WTC11 (cell line): Measurements from ENCODE around the gene SURF2. TPM values are rescaled to one million over a fixed set of nuclear protein-coding genes. Genes with fewer than 3 reads are reported as not detected.
A peak's percentile ranks its signal among the peaks of the same experiment; 100 is the strongest.

ENCODE experiments used
- ATAC-seq: fragments of 200-7000 bp; cut with Tn5 transposase; 2 replicates; pipeline ENCODE4 v1.10.0; 2021; ENCODE audit warnings: mild to moderate bottlenecking, moderate library complexity
- CTCF ChIA-PET: fragments of 300-600 bp; sonication (Branson Sonifier 250); formaldehyde crosslinking; loops from one replicate; lab custom pipeline; 2021; ENCODE audit warnings: antibody characterized with exemption; lab: Charles Lee
- POLR2A ChIA-PET: fragments of 350-600 bp; sonication (Branson Sonifier 250); formaldehyde crosslinking; loops from one replicate; lab custom pipeline; 2021; ENCODE audit warnings: antibody characterized with exemption; lab: Charles Lee
- DNase-seq: peaks from one replicate; pipeline ENCODE4 v3.0.0; 2021; ENCODE audit warnings: low spot score
- H3K27ac Mint-ChIP-seq: 2 replicates; pipeline ENCODE4 v1.8.0; 2021; ENCODE audit warnings: mixed read lengths
- H3K27me3 Mint-ChIP-seq: 2 replicates; pipeline ENCODE4 v1.8.0; 2021; ENCODE audit warnings: low read depth, mild to moderate bottlenecking, moderate library complexity, mixed read lengths
- H3K36me3 Mint-ChIP-seq: 2 replicates; pipeline ENCODE4 v1.8.0; 2021; ENCODE audit warnings: mixed read lengths
- H3K4me1 Mint-ChIP-seq: 2 replicates; pipeline ENCODE4 v1.8.0; 2022; ENCODE audit warnings: mixed read lengths
- H3K4me3 Mint-ChIP-seq: 2 replicates; pipeline ENCODE4 v1.8.0; 2021; ENCODE audit warnings: mild to moderate bottlenecking, moderate library complexity, mixed read lengths
- H3K9me3 Mint-ChIP-seq: 2 replicates; pipeline ENCODE4 v1.8.0; 2021; ENCODE audit warnings: mixed read lengths
- FOXJ3 ChIP-seq: sonication (generic); formaldehyde crosslinking; IDR thresholded peaks from 2 replicates; pipeline ENCODE4 v1.9.0; 2021; ENCODE audit warnings: missing genetic modification reagents, mild to moderate bottlenecking, borderline replicate concordance
- FOXP1 ChIP-seq: sonication (generic); formaldehyde crosslinking; IDR thresholded peaks from 2 replicates; pipeline ENCODE4 v1.8.0; 2022; ENCODE audit warnings: missing genetic modification reagents, mild to moderate bottlenecking, moderate library complexity, borderline replicate concordance
- GABPB1 ChIP-seq: sonication (generic); formaldehyde crosslinking; IDR thresholded peaks from 2 replicates; pipeline ENCODE4 v1.8.1; 2023; ENCODE audit warnings: mild to moderate bottlenecking, missing genetic modification reagents
- HMGA2 ChIP-seq: fragments of 250-450 bp; sonication (Bioruptor Pico); IDR thresholded peaks from 2 replicates; pipeline ENCODE4 v1.4.0; 2021; ENCODE audit warnings: mild to moderate bottlenecking, moderate library complexity
- NR1H2 ChIP-seq: sonication (generic); formaldehyde crosslinking; IDR thresholded peaks from 2 replicates; pipeline ENCODE4 v1.9.0; 2021; ENCODE audit warnings: mild to moderate bottlenecking, moderate library complexity, missing genetic modification reagents
- SOX15 ChIP-seq: fragments of 250-450 bp; sonication (Bioruptor Pico); IDR thresholded peaks from 2 replicates; pipeline ENCODE4 v1.9.0; 2021; ENCODE audit warnings: mild to moderate bottlenecking
- SP1 ChIP-seq: sonication (generic); formaldehyde crosslinking; conservative IDR thresholded peaks from 2 replicates; pipeline ENCODE4 v1.8.1; 2022; ENCODE audit warnings: missing genetic modification reagents
- TEAD1 ChIP-seq: sonication (generic); formaldehyde crosslinking; IDR thresholded peaks from 2 replicates; pipeline ENCODE4 v1.8.0; 2022; ENCODE audit warnings: mild to moderate bottlenecking, missing genetic modification reagents
- ZNF121 ChIP-seq: sonication (generic); formaldehyde crosslinking; IDR thresholded peaks from 2 replicates; pipeline ENCODE4 v1.8.0; 2023; ENCODE audit warnings: missing genetic modification reagents
- ZNF423 ChIP-seq: fragments of 250-450 bp; sonication (Bioruptor Pico); IDR thresholded peaks from 2 replicates; pipeline ENCODE4 v2.1.2; 2022; ENCODE audit warnings: mild to moderate bottlenecking, moderate library complexity
- total RNA-seq: library from RNA; stranded (reverse); gene quantifications from 3 replicates; pipeline ENCODE4 v1.2.3, GENCODE V29; 2021
- TF ChIP-seq, protein P1 (sequence below): fragments of 250-450 bp; sonication (Bioruptor Pico); IDR thresholded peaks from 2 replicates; pipeline ENCODE4 v1.8.0; 2021; ENCODE audit warnings: mild to moderate bottlenecking
- TF ChIP-seq, protein P2 (sequence below): sonication (generic); formaldehyde crosslinking; IDR thresholded peaks from 2 replicates; pipeline ENCODE4 v1.8.1; 2022; ENCODE audit warnings: mild to moderate bottlenecking, missing genetic modification reagents, moderate library complexity, borderline replicate concordance
- TF ChIP-seq, protein P3 (sequence below): fragments of 250-450 bp; sonication (Bioruptor Pico); IDR thresholded peaks from 2 replicates; pipeline ENCODE4 v1.9.0; 2021; ENCODE audit warnings: mild to moderate bottlenecking
- TF ChIP-seq, protein P4 (sequence below): sonication (generic); formaldehyde crosslinking; IDR thresholded peaks from 2 replicates; pipeline ENCODE4 v1.8.0; 2022; ENCODE audit warnings: mild to moderate bottlenecking, missing genetic modification reagents
- TF ChIP-seq, protein P5 (sequence below): sonication (generic); formaldehyde crosslinking; IDR thresholded peaks from 2 replicates; pipeline ENCODE4 v1.8.1; 2023; ENCODE audit warnings: mild to moderate bottlenecking, missing genetic modification reagents
- TF ChIP-seq, protein P6 (sequence below): fragments of 250-450 bp; sonication (Bioruptor Pico); IDR thresholded peaks from 2 replicates; pipeline ENCODE4 v1.9.0; 2021; ENCODE audit warnings: mild to moderate bottlenecking
- TF ChIP-seq, protein P7 (sequence below): sonication (generic); formaldehyde crosslinking; conservative IDR thresholded peaks from 2 replicates; pipeline ENCODE4 v1.8.1; 2022; ENCODE audit warnings: mild to moderate bottlenecking, missing genetic modification reagents
- TF ChIP-seq, protein P8 (sequence below): sonication (generic); formaldehyde crosslinking; IDR thresholded peaks from 2 replicates; pipeline ENCODE4 v1.8.1; 2022; ENCODE audit warnings: low read depth, missing genetic modification reagents, borderline replicate concordance

The SURF2 gene
- total RNA-seq, 1 experiment from 2014 or later = 33.3 TPM

DNA sequence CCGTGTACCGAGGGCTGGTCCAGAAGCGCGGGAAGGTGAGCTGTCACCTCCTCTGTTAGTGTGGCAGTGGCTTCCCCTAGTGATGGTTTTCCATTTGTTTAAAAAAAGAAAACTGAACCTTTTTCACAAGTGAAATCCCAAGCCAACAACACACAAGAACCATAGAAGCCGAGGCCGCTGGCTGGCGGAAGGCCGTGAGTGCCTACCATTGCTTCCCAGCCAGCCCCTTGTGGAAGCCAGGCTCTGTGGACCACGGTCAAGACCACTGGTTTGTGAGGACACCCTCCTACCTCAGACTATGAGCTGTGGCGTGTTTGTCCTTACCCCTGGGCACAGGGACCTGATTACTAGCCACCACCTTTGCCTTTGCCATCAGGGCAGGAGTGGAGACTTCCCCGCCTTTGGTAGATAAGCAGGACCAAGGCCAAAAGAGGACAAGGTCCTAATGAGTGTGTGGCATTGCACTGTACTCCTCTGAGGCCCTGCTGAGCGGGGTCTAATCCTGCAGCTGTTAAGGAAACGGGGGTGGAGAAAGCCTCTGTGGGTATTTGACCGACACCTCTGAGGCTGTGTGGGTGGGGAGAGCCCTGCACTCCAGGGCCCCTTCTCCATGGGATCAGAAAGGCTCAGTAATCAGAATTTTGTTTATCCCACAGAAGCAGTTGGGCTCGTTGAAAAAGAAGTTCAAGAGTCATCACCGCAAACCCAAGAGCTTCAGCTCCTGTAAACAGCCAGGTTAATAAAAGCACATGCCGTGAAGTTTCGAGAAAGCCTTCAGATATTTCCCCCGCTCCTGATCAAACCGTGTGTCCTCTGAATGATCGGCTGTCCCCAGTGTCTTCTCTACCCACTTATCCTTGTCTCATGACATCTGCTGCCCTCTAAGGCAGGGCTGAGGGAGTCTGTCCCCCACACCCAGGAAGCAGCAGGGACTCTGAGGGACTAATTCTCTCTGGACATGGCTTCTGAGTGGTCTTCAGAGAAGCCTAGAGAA, 4.3 kb downstream of the SURF2 start (continued):
- TF ChIP-seq, protein P1, sequence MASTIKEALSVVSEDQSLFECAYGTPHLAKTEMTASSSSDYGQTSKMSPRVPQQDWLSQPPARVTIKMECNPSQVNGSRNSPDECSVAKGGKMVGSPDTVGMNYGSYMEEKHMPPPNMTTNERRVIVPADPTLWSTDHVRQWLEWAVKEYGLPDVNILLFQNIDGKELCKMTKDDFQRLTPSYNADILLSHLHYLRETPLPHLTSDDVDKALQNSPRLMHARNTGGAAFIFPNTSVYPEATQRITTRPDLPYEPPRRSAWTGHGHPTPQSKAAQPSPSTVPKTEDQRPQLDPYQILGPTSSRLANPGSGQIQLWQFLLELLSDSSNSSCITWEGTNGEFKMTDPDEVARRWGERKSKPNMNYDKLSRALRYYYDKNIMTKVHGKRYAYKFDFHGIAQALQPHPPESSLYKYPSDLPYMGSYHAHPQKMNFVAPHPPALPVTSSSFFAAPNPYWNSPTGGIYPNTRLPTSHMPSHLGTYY (CRISPR knock-in tag) = no peak
- TF ChIP-seq ZNF423 (no peak), SP1 (CRISPR knock-in tag) (no peak), ZNF121 (no peak)
- TF ChIP-seq, protein P2, sequence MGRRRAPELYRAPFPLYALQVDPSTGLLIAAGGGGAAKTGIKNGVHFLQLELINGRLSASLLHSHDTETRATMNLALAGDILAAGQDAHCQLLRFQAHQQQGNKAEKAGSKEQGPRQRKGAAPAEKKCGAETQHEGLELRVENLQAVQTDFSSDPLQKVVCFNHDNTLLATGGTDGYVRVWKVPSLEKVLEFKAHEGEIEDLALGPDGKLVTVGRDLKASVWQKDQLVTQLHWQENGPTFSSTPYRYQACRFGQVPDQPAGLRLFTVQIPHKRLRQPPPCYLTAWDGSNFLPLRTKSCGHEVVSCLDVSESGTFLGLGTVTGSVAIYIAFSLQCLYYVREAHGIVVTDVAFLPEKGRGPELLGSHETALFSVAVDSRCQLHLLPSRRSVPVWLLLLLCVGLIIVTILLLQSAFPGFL (CRISPR knock-in tag) = no peak

DNA sequence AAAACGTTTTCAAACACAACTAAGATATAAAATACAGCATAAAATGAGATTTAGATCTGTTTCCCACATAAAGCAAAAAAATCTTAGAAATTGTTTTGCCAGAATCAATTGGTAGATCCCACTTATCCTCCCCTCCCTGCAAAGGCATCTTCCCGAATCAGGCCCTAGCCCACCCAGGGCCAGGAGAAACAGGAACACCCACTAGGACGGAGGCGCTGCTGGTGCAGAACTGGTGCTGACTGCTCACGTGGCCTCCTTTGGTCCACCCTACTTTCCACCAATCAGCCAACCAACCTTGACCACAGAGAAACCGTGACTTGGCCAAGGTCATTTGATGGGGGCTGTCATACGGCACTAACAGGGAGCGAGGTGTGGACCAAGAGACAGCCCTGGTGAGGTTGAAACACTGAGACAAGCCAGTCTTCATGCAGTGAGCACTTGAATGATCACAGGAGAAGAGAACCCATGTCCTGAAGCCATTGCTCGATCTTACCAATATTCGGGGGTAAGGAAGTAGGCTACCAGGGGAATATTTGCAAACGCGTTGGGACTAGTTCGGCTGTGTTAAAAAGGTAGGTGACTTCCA, 5.2 kb downstream of the SURF2 start:
- CTCF ChIA-PET = no interaction called here
- DNase-seq (no peak), ATAC-seq (no peak)
- Mint-ChIP-seq H3K36me3 (peaks cover 63% of the 10 kb centered on the region), H3K4me3 (no peak overlapping the region), H3K27ac (peak overlapping the region; percentile 34), H3K27me3 (no peaks in the 10 kb centered on the region), H3K9me3 (no peaks in the 10 kb centered on the region), H3K4me1 (peaks cover 9% of the 10 kb centered on the region)
- TF ChIP-seq, protein P3, sequence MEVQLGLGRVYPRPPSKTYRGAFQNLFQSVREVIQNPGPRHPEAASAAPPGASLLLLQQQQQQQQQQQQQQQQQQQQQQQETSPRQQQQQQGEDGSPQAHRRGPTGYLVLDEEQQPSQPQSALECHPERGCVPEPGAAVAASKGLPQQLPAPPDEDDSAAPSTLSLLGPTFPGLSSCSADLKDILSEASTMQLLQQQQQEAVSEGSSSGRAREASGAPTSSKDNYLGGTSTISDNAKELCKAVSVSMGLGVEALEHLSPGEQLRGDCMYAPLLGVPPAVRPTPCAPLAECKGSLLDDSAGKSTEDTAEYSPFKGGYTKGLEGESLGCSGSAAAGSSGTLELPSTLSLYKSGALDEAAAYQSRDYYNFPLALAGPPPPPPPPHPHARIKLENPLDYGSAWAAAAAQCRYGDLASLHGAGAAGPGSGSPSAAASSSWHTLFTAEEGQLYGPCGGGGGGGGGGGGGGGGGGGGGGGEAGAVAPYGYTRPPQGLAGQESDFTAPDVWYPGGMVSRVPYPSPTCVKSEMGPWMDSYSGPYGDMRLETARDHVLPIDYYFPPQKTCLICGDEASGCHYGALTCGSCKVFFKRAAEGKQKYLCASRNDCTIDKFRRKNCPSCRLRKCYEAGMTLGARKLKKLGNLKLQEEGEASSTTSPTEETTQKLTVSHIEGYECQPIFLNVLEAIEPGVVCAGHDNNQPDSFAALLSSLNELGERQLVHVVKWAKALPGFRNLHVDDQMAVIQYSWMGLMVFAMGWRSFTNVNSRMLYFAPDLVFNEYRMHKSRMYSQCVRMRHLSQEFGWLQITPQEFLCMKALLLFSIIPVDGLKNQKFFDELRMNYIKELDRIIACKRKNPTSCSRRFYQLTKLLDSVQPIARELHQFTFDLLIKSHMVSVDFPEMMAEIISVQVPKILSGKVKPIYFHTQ (CRISPR knock-in tag) = no peak
- no peak for TF ChIP-seq TEAD1 (CRISPR knock-in tag)
- POLR2A ChIA-PET = no interaction called here

DNA sequence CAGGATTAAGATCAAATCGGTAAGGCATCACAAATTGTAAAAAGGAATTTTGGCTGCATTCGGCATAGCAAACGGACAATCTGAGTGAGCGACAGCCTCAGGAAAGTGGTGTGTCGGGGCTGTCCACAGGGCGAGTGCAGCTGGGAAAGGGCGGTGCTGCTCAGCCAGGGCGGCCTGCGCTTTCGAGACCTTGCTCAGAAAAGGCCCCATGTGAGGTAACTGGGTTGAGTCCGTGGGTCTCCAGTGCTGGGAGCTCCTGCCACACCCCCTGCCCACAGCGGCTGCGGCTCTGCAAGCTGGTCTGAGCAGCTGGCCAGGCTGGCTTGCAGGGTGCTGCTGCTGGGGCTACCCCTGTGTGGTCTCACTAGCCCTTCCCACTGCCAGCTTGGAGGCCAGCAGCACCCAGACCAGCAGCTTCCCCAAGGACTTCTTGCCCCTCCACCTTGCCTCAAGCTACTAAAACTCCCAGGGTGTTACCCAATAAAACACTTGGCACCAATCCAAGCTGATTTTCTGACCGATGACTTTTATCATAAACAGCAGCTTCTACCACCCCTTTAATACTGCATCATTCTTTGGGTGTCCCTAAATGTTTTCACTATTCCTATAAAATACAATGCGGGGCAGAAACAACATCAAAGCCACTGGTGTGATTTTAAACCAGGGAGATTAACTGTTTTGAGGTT, 6.2 kb downstream of the SURF2 start:
- H3K4me3 Mint-ChIP-seq = no peak overlapping the region
- H3K36me3 Mint-ChIP-seq = peaks cover 63% of the 10 kb centered on the region
- no peak for ATAC-seq
- no peaks in the 10 kb centered on the region for H3K9me3 Mint-ChIP-seq
- DNase-seq = no peak
- ChIA-PET CTCF (interaction anchor here (0.6 kb wide), 1 partner anchor 97 kb away, joined by 4 read pairs; the partner anchor contains the start of gene CACFD1), POLR2A (interaction anchor here (0.6 kb wide), 1 partner anchor 122 kb away, joined by 6 read pairs; no protein-coding TSS in a partner anchor)
- no peaks in the 10 kb centered on the region for H3K27me3 Mint-ChIP-seq
- H3K27ac Mint-ChIP-seq = peak overlapping the region; percentile 34
- peaks cover 5% of the 10 kb centered on the region for H3K4me1 Mint-ChIP-seq
- TF ChIP-seq FOXP1 (CRISPR knock-in tag) (no peak), SOX15 (CRISPR knock-in tag) (no peak), NR1H2 (CRISPR knock-in tag) (no peak), FOXJ3 (CRISPR knock-in tag) (no peak), GABPB1 (CRISPR knock-in tag) (no peak), TEAD1 (CRISPR knock-in tag) (no peak), ZNF121 (no peak), HMGA2 (CRISPR knock-in tag) (no peak)
- TF ChIP-seq, protein P4, sequence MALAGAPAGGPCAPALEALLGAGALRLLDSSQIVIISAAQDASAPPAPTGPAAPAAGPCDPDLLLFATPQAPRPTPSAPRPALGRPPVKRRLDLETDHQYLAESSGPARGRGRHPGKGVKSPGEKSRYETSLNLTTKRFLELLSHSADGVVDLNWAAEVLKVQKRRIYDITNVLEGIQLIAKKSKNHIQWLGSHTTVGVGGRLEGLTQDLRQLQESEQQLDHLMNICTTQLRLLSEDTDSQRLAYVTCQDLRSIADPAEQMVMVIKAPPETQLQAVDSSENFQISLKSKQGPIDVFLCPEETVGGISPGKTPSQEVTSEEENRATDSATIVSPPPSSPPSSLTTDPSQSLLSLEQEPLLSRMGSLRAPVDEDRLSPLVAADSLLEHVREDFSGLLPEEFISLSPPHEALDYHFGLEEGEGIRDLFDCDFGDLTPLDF (CRISPR knock-in tag) = no peak
- TF ChIP-seq, protein P5, sequence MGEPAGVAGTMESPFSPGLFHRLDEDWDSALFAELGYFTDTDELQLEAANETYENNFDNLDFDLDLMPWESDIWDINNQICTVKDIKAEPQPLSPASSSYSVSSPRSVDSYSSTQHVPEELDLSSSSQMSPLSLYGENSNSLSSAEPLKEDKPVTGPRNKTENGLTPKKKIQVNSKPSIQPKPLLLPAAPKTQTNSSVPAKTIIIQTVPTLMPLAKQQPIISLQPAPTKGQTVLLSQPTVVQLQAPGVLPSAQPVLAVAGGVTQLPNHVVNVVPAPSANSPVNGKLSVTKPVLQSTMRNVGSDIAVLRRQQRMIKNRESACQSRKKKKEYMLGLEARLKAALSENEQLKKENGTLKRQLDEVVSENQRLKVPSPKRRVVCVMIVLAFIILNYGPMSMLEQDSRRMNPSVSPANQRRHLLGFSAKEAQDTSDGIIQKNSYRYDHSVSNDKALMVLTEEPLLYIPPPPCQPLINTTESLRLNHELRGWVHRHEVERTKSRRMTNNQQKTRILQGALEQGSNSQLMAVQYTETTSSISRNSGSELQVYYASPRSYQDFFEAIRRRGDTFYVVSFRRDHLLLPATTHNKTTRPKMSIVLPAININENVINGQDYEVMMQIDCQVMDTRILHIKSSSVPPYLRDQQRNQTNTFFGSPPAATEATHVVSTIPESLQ (CRISPR knock-in tag) = no peak
- TF ChIP-seq, protein P6, sequence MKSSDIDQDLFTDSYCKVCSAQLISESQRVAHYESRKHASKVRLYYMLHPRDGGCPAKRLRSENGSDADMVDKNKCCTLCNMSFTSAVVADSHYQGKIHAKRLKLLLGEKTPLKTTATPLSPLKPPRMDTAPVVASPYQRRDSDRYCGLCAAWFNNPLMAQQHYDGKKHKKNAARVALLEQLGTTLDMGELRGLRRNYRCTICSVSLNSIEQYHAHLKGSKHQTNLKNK (CRISPR knock-in tag) = no peak
- TF ChIP-seq, protein P7, sequence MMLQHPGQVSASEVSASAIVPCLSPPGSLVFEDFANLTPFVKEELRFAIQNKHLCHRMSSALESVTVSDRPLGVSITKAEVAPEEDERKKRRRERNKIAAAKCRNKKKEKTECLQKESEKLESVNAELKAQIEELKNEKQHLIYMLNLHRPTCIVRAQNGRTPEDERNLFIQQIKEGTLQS (CRISPR knock-in tag) = no peak
- TF ChIP-seq, protein P8, sequence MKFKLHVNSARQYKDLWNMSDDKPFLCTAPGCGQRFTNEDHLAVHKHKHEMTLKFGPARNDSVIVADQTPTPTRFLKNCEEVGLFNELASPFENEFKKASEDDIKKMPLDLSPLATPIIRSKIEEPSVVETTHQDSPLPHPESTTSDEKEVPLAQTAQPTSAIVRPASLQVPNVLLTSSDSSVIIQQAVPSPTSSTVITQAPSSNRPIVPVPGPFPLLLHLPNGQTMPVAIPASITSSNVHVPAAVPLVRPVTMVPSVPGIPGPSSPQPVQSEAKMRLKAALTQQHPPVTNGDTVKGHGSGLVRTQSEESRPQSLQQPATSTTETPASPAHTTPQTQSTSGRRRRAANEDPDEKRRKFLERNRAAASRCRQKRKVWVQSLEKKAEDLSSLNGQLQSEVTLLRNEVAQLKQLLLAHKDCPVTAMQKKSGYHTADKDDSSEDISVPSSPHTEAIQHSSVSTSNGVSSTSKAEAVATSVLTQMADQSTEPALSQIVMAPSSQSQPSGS (CRISPR knock-in tag) = no peak
